Mucosa of gallbladder (tissue), 1 donor: ENCODE measurements around the gene NFKBIZ. TPM values are rescaled to one million over a fixed set of nuclear protein-coding genes. Genes with fewer than 3 reads are reported as not detected.
"Not testable (repeated sequence)": the region's sequence is repeated elsewhere in the genome, so short reads cannot be mapped to it uniquely, and the experiment has no call there.

Source experiments
- DNase-seq: peaks from one replicate; pipeline ENCODE4 v3.0.0-alpha.2; 2020; ENCODE audit warnings: low spot score
- total RNA-seq: library from RNA; stranded (reverse); gene quantifications from one replicate; pipeline ENCODE4 v1.2.1, GENCODE V29; 2021
- donor health status: DM: no; HTN: no; CAD: no.

Gene NFKBIZ
- total RNA-seq, 1 donor from 2014 or later: 190 TPM

DNA sequence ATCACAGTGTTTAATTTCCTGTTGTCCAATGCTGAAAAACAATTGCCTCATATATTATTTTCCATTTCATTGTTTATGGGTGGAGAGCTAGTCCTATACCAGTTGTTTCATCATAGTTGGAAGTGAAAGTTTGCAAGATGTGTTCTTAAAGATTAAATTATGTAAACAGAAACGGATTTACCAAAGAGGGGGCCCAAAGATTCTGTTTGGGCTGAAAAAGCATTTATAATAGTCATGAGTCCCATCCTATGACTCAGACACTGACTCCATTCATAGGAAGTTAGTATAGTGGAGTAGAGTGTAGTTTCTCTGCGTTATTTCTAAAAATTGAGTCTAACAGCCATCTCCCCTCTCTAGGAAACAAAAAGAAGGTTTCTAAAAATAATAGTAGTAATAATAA, 24.3 kb downstream of the NFKBIZ start:
- DNase-seq: no peak

- DNase-seq: no peak
Measured at GRCh38 chr3:101876142-101876541, 26.8 kb downstream of the NFKBIZ start.

DNA sequence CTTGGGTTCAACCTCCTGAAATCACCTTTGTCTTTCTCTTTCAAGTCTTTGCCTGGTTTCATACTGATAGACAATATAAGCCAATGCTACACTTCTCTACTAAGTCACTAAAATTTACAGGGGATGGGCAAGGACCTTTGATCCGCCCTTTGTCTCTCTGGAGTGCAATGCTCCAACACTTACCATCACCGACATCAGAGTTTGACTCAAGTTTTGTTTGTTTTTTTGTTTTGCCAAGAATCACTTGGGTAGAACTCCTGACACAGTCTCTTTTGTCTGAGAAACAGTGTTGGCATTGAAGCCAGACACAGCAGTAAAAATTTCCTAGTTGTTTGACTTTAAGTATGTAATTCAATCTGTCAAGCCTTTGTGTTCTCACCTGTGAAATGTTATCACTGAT, 29.3 kb downstream of the NFKBIZ start:
- no peak for DNase-seq

- no peak for DNase-seq
Measured at GRCh38 chr3:101879102-101879501, 29.8 kb downstream of the NFKBIZ start.

GRCh38 chr3:101879623-101880284, 30.4 kb downstream of the NFKBIZ start:
- no peak for DNase-seq

DNA sequence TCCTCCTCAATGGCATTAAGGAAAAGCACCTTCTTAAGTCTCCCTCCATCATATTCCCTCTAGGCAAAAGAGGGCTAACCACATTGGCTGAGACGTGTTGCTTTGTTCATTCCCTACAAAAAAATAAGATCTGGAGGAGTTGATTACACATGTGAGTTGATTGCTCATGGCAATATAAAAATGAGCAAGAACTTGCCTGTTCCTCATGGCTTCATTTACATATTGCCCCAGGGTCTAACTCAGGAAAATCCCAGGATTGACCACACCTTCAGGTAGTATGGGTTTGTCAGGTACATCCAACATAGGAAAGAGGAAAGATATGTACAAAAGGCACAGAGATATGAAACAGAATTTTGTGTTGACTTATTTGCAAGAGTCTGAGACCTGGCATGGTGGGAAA, 35.5 kb downstream of the NFKBIZ start:
- no peak for DNase-seq

DNA sequence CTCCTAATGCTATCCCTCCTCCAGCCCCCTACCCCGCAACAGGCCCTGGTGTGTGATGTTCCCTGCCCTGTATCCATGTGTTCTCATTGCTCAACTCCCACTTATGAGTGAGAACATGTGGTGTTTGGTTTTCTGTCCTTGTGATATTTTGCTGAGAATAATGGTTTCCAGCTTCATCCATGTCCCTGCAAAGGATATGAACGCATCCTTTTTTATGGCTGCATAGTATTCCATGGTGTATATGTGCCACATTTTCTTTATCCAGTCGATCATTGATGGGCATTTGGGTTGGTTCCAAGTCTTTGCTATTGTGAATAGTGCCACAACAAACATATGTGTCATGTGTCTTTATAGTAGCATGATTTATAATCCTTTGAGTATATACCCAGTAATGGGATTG, 36.3 kb downstream of the NFKBIZ start:
- DNase-seq: not testable (repeated sequence)

DNA sequence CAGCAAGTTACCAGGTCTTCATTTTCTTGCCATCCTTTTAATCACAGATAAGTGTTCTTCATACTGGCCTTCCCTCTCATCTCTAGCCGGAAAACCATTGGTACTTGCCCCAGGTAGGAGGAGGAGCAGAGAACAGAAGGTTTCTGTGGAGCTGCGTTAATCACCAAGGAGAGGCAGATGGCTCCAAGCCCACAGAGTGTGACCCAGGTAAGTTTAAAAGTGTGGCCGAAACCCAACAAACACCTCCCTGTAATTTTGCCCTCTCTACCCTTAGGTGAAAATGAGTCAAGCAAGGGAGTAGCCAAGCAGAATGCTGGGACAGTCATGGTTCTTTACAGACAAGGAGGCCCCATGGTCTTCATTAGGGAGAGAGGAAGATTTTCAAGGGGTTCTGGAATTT, 37.3 kb downstream of the NFKBIZ start:
- DNase-seq: no peak

DNA sequence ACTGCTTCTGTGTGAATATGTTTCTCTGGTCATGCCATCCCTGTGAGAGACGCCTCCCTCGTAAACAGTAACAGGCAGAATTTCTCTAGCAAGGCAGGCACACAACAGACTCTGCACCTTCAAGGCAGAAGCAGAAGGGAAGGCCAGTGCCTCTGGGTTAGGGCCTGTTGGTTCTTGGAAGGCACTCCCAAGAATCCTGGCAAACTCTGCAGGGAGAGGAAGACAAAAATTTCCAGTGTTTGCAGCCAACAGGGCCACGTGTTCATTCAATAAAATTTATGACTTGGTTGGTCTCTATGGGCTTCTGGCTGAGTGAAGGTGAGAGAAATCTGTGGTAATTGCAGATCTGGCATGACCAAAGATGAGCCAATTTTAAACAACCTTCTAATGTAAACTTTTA, 39.3 kb downstream of the NFKBIZ start:
- DNase-seq: no peak

DNA sequence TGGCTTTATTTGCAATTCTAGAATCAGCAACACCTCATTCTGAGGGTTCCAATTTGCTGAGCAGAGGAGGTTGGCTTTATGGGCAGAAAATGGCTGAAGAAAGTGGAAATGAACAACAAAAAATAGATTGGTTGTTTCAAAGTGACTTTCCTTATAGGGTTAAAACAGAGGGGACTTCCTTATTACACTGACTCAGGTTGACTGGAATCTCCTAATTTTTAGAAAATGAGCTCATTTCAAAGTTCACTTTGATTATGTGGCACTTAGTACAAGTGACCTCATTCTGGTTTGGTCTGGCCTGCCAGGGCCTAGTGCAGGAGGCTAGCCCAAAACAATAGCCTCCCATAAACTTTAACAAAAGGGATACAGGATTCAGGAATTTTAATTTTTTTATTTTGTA, 41.4 kb downstream of the NFKBIZ start:
- no peak for DNase-seq

DNA sequence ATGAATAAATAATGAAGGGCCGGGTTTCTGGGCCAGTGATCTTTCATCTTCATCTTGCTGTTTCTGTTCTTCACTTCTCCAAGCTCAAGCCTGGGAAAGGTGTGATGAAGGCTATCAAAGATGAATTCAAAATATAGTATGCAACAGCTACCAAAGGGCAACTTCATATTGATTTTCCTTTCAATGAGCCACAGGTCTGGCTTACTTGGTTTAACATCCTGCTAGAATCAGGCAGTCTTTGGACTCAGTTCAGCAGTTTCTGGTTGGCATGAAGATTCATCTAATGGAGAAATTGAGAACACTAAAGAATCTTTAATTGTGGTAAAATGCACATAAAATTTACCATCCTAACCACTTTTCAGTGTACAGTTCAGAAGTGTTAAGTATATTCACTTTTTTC, 43.3 kb downstream of the NFKBIZ start:
- DNase-seq: no peak

DNA sequence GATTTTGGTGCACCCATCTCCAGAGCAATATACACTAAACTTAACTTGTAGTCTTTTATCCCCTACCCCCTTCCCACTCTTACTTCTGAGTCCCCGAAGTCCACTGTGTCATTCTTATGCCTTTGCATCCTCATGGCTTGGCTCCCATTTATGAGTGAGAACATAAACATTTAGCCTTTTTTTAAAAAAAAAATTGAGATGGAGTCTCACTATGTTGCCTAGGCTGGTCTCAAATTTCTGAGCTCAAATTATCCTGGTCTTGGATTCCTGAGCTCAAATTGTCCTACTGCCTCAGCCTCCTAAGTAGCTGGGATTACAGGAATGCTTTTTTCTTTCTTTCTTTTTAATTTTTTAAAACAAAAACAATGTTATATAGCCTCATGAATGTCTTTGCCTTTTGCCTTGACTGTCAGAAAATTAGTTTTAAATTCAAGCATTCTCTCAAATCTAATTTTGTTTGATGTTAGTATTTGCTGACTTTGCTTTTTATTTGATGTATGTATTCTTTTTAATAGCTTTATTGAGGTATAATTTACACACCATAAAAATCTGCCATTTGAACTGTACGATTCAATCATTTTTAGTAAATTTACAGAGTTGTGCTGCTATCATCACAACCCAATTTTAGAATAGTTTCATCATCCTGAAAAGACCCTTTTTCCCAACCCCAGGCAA, 46.9 kb downstream of the NFKBIZ start:
- DNase-seq: no peak

- DNase-seq: no peak
Measured at GRCh38 chr3:101897013-101897412, 47.7 kb downstream of the NFKBIZ start.

- DNase-seq: no peak
Measured at GRCh38 chr3:101898039-101898438, 48.7 kb downstream of the NFKBIZ start.

DNA sequence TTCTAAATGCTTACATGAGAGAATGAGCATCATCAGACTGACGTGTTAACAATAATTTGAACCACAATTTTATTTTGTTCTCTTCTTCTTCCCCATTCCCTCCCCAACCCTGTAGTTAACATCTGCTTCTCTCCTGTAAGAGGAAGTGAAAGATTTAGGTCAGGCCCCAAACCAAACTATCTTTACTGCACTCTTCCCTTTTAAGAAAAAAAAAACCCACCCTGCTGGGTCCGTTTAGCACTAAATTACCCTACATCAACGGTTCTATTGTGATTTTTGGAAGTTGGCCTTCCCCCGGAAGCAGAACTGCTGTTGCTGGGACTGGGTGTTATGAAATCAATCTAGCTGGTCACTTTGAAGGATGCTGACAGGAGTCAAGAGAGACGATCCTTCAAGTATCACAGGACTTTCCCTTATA, 49.4 kb downstream of the NFKBIZ start:
- peak; percentile 12 for DNase-seq

DNA sequence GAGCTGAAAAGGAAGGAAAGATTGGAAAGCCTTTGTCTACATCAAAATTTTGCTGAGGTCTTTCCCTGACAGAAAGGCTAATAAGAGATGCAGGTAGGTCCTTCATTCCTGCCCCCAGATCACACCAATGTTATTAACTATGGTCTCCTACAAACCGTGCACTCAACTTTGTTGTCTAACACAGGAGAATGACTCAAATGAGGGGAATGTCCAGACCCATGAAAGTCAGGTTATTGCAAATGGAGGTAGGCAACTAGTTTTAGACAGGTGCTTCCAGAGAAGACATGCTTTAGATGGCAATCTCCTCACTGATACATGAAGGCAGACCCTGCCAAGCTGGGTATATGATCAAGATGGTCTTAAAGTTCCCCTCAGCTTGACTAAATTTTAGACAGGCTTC, 51.0 kb downstream of the NFKBIZ start:
- DNase-seq: no peak

GRCh38 chr3:101900736-101901135, 51.4 kb downstream of the NFKBIZ start:
- no peak for DNase-seq

- no peak for DNase-seq
Measured at GRCh38 chr3:101902041-101902440, 52.7 kb downstream of the NFKBIZ start.

DNA sequence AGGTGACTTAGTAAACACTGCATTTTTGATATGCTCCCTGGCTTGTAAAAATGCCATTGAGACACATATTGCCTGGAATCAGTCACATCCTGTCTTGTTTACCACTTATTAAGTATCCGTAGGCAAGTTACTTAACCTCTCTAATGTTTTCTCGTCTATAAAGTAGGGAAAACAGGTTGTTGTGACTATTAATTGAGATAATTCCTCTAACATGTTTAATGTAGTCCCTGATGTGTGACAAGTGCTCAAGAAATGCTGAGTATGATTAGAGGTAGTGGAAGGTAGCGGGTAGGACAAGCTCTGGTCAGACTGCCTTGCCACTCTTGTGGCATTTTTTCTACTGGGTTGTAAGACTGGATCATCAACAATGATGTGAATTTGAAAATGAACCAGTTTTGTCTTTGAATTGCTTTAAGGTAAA, 54.1 kb downstream of the NFKBIZ start:
- no peak for DNase-seq

GRCh38 chr3:101905573-101905972, 56.3 kb downstream of the NFKBIZ start:
- not testable (repeated sequence) for DNase-seq
